Skeletal muscle satellite cell (primary cell): Measurements from ENCODE around the gene CCDC127.
A peak's percentile ranks its signal among the peaks of the same experiment; 100 is the strongest.

Source experiments
- H3K27me3 ChIP-seq: 2 replicates; pipeline ENCODE4 v1.7.0; 2013; ENCODE audit warnings: low read length; ENCODE audit not compliant: control insufficient read depth, insufficient read depth
- H3K36me3 ChIP-seq: 2 replicates; pipeline ENCODE4 v1.7.0; 2013; ENCODE audit warnings: mild to moderate bottlenecking, control low read depth, low read length; ENCODE audit not compliant: insufficient read depth
- H3K4me1 ChIP-seq: 2 replicates; pipeline ENCODE4 v1.7.0; 2013; ENCODE audit warnings: low read length; ENCODE audit not compliant: control insufficient read depth, insufficient read depth
- H3K4me2 ChIP-seq: 2 replicates; pipeline ENCODE4 v1.7.0; 2013; ENCODE audit warnings: mild to moderate bottlenecking, low read length
- H3K4me3 ChIP-seq: 2 replicates; pipeline ENCODE4 v1.7.0; 2013; ENCODE audit warnings: low read length
- H3K9ac ChIP-seq: 2 replicates; pipeline ENCODE4 v1.7.0; 2013; ENCODE audit warnings: mild to moderate bottlenecking, low read depth, low read length, moderate library complexity
- H3K9me3 ChIP-seq: replicated peaks from 2 replicates; pipeline ENCODE4 v1.7.0; 2013; ENCODE audit warnings: mild to moderate bottlenecking, control low read depth, low read length

Gene CCDC127

DNA sequence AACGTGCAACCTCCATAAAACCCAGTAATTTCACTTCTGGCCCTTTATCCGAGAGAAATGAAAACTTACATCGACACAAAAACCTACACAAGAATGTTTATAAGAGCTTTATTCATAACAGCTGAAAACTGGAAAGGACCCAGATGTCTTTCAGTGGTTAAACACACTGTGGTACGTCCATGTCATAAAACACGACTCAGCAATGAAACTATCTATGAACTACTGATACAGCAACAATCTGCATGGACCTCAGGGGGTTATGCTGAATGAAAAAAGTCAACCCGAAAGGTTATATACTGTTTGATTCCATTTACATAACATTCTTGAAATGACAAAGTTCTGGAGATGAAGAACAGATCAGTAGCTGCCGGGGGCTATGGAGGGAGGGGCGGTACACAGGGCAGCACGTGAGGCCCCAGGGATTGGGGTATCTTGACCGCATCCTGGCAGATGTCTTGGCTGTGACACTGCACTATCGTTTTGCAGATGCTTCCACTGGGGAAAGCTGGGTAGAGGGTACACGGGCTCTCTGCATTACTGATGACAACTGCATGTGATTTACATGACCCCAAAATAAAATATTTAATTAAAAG, 4.1 kb downstream of the CCDC127 start:
- Histone ChIP-seq H3K27me3 (no peaks in the 10 kb centered on the region), H3K4me1 (peaks cover 7% of the 10 kb centered on the region), H3K4me3 (no peak overlapping the region), H3K36me3 (peaks cover 10% of the 10 kb centered on the region), H3K9me3 (no peaks in the 10 kb centered on the region), H3K9ac (no peak overlapping the region), H3K4me2 (no peak overlapping the region)

GRCh38 chr5:208449-209114, 9.4 kb downstream of the CCDC127 start:
- H3K4me3 ChIP-seq, result no peak overlapping the region
- H3K27me3 ChIP-seq, result no peaks in the 10 kb centered on the region
- peaks cover 22% of the 10 kb centered on the region for H3K36me3 ChIP-seq
- no peak overlapping the region for H3K4me2 ChIP-seq
- H3K9ac ChIP-seq, result no peak overlapping the region
- no peaks in the 10 kb centered on the region for H3K9me3 ChIP-seq
- peaks cover 7% of the 10 kb centered on the region for H3K4me1 ChIP-seq

GRCh38 chr5:207599-207998, 10.4 kb downstream of the CCDC127 start:
- Histone ChIP-seq H3K27me3 (no peaks in the 10 kb centered on the region), H3K36me3 (peaks cover 24% of the 10 kb centered on the region), H3K9me3 (no peaks in the 10 kb centered on the region), H3K4me1 (peaks cover 7% of the 10 kb centered on the region), H3K4me2 (no peak overlapping the region), H3K4me3 (no peak overlapping the region), H3K9ac (no peak overlapping the region)

DNA sequence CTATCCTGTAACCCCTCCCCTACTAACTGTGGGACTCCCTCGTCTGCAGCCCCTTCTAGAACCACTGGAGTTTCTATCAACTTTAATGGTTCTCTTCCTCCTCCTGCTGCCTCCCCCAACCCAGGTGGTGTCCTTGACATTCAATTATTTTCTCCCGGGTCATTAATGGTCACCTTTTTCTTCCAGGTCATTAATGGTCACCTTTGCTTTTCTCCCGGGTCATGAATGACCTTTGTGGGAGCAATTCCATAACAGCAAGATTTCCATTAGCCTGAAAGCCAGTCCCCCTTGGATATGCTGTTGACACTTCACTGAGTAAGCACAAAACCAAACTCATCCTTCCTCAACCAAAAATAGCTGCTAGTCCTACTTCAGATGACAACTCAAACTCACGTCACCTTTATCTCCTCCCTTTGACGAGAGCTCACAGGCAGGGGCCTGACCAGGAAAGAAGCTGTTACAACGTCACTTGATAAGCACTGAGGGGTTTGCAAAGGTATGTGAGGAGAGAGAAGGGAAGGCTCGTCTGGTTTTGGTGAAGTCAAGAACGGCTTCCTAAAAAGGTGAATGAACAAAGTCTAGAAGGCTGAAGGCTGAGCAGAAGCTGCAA, 10.9 kb downstream of the CCDC127 start:
- H3K27me3 ChIP-seq, result no peaks in the 10 kb centered on the region
- no peak overlapping the region for H3K4me3 ChIP-seq
- peaks cover 24% of the 10 kb centered on the region for H3K36me3 ChIP-seq
- H3K9ac ChIP-seq, result no peak overlapping the region
- no peaks in the 10 kb centered on the region for H3K9me3 ChIP-seq
- H3K4me1 ChIP-seq, result peaks cover 7% of the 10 kb centered on the region
- no peak overlapping the region for H3K4me2 ChIP-seq

DNA sequence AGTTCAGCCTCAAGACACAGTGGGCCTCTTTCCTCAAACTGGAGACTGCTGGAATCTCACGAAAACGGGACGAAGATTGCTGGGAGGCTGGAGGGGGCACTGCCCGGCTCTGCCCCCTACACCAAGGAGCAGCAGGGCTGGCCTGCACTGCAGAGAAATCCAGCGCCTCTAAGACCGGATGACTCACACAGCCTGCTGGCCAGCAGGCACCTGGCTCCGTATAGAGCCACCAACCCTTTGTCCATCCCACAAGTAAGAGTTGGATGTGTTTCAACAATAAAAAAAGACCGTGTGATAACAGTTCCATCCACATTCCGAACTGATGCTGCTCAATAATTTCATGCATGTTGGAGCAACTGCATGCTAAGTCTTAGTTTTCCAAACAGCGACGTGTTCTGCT, 11.5 kb downstream of the CCDC127 start:
- no peak overlapping the region for H3K4me3 ChIP-seq
- H3K27me3 ChIP-seq, result no peaks in the 10 kb centered on the region
- no peak overlapping the region for H3K9ac ChIP-seq
- H3K4me2 ChIP-seq, result peak overlapping the region; percentile 23
- peaks cover 24% of the 10 kb centered on the region for H3K36me3 ChIP-seq
- H3K9me3 ChIP-seq, result no peaks in the 10 kb centered on the region
- peaks cover 7% of the 10 kb centered on the region for H3K4me1 ChIP-seq

- Histone ChIP-seq H3K4me2 (no peak overlapping the region), H3K36me3 (peaks cover 24% of the 10 kb centered on the region), H3K27me3 (no peaks in the 10 kb centered on the region), H3K4me1 (peaks cover 7% of the 10 kb centered on the region), H3K4me3 (no peak overlapping the region), H3K9ac (no peak overlapping the region), H3K9me3 (no peaks in the 10 kb centered on the region)
Measured at GRCh38 chr5:204966-205670, 12.8 kb downstream of the CCDC127 start.

GRCh38 chr5:204462-204861, 13.5 kb downstream of the CCDC127 start:
- Histone ChIP-seq H3K4me3 (no peak overlapping the region), H3K4me2 (no peak overlapping the region), H3K36me3 (peaks cover 24% of the 10 kb centered on the region)

DNA sequence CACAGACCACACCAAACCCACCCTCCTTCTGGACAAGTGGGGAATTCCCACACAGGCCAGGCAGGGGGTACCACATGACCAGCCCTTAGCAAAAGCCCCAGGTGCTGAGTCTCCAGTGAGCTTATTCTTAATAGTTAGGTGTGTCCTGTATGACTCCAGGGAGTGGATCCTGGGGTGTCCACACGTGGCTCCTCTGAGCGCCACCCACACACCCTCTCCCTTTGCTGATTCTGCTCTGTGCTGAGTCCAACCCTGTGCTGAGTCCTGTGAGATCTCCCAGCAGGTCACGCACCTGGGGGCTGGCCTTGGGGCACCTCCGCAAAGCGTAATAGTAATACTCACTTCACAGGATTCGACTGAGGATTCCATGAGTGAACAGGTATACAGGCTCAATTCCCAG, 14.0 kb downstream of the CCDC127 start:
- Histone ChIP-seq H3K9ac (no peak overlapping the region), H3K27me3 (no peaks in the 10 kb centered on the region), H3K4me3 (no peak overlapping the region), H3K4me2 (no peak overlapping the region), H3K4me1 (peaks cover 7% of the 10 kb centered on the region), H3K36me3 (peaks cover 25% of the 10 kb centered on the region), H3K9me3 (no peaks in the 10 kb centered on the region)

More at GRCh38 chr5:204462-204861, 13.5 kb downstream of the CCDC127 start:
- H3K9me3 ChIP-seq, result no peaks in the 10 kb centered on the region
- H3K4me1 ChIP-seq, result peaks cover 7% of the 10 kb centered on the region
- no peak overlapping the region for H3K9ac ChIP-seq
- H3K27me3 ChIP-seq, result no peaks in the 10 kb centered on the region

DNA sequence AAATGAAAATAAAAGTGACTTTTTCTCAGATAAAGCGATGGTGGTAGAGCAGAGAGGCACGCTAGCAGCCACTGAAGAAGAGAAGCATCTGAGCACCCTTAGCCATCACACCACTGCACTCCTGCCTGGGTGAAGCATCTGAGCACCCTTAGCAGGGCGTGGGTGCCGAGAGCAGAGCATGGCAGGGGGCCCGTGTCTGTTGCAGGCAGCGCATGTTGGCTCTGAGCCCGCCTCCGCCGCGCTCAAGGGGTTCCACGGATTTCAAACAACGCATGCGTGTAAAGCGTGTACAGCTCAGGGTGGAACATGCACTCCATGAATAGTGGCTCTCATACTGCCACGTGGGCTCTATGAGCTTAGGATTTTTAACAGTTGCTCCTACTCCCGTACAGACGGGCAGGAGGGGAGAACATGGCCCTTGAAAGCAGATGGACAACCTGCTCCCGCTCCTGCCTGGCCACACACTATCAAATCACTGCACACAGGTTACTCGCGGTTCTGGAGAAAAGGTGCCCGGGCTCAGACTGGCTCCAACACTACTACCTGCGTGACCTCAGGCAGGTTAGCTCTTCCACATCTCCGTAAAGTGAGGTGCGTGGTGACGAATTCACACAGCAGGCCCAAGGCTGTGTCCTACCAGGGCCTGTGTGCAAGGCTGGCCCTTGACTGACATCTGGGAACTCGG, 14.6 kb downstream of the CCDC127 start:
- Histone ChIP-seq H3K9me3 (no peaks in the 10 kb centered on the region), H3K36me3 (peaks cover 27% of the 10 kb centered on the region), H3K4me3 (no peak overlapping the region), H3K27me3 (no peaks in the 10 kb centered on the region), H3K4me1 (peaks cover 7% of the 10 kb centered on the region), H3K9ac (no peak overlapping the region), H3K4me2 (no peak overlapping the region)

- no peak overlapping the region for H3K4me3 ChIP-seq
- H3K4me2 ChIP-seq, result no peak overlapping the region
- no peak overlapping the region for H3K9ac ChIP-seq
- H3K36me3 ChIP-seq, result peaks cover 24% of the 10 kb centered on the region
- H3K9me3 ChIP-seq, result no peaks in the 10 kb centered on the region
- H3K4me1 ChIP-seq, result peaks cover 6% of the 10 kb centered on the region
- no peaks in the 10 kb centered on the region for H3K27me3 ChIP-seq
Measured at GRCh38 chr5:201672-202071, 16.3 kb downstream of the CCDC127 start.

DNA sequence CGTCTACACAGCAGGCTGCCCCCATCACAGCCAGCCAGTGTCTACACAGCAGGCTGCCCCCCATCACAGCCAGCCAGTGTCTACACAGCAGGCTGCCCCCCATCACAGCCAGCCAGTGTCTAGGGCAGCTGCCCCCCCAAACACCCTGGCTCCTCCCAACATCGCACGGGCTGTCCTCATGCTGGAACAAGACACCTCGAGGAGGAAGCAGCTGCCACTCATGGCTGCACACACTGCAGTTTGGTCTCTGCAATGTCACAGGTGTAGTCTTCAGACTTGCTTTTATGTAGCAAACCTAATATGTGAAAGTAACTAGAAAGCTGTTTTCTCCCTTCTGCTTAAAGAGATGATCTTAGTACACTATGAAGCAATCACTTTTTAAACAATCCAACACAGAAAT, 17.0 kb downstream of the CCDC127 start:
- Histone ChIP-seq H3K27me3 (no peaks in the 10 kb centered on the region), H3K36me3 (peaks cover 24% of the 10 kb centered on the region), H3K4me1 (no peaks in the 10 kb centered on the region), H3K4me2 (no peak overlapping the region), H3K4me3 (no peak overlapping the region), H3K9ac (no peak overlapping the region), H3K9me3 (no peaks in the 10 kb centered on the region)
